Mesodermal cell (in vitro differentiated cells): ENCODE results near the gene KRT8. TPM values are rescaled to one million over a fixed set of nuclear protein-coding genes. Genes with fewer than 3 reads are reported as not detected.
"Not testable (repeated sequence)": the region's sequence is repeated elsewhere in the genome, so short reads cannot be mapped to it uniquely, and the experiment has no call there.

Experiments used
- H3K27ac ChIP-seq: 2 replicates; pipeline ENCODE4 v1.7.0; 2013; ENCODE audit warnings: mild to moderate bottlenecking, low read depth, low read length, moderate library complexity; ENCODE audit not compliant: severe bottlenecking
- H3K36me3 ChIP-seq: 2 replicates; pipeline ENCODE4 v1.7.1; 2013; ENCODE audit warnings: mild to moderate bottlenecking, low read length, moderate library complexity; ENCODE audit not compliant: control insufficient read depth, insufficient read depth
- H3K4me1 ChIP-seq: one replicate; pipeline ENCODE4 v1.7.1; 2013; ENCODE audit warnings: mild to moderate bottlenecking, low read length; ENCODE audit not compliant: insufficient read depth, control insufficient read depth, poor library complexity, severe bottlenecking
- H3K4me3 ChIP-seq: 2 replicates; pipeline ENCODE4 v1.7.0; 2013; ENCODE audit warnings: low read length, control low read depth, mild to moderate bottlenecking; ENCODE audit not compliant: insufficient read depth, poor library complexity, severe bottlenecking; ENCODE audit errors: extremely low read depth
- H3K9me3 ChIP-seq: 2 replicates; pipeline ENCODE4 v1.7.1; 2013; ENCODE audit warnings: mild to moderate bottlenecking, low read length, moderate library complexity; ENCODE audit not compliant: control insufficient read depth
- WGBS, 2 experiments: methylation state at CpG; one replicate each; pipeline ENCODE4 v1.1.5; 2013; ENCODE audit warnings: missing lambda C conversion rate in 2 of 2; ENCODE audit not compliant: insufficient coverage in 2 of 2; 5-methylcytosine and 5-hydroxymethylcytosine counted together
- polyA plus RNA-seq, 2 experiments: library from polyadenylated mRNA; stranded (reverse); fragments of 50-300 nt; gene quantifications; one replicate each; pipeline ENCODE4 v1.2.3, GENCODE V29; 2013

Gene KRT8
- 3,226 TPM for polyA plus RNA-seq (2013, experiment 1 of 2)
- 3,108 TPM for polyA plus RNA-seq (2013, experiment 2 of 2)

DNA sequence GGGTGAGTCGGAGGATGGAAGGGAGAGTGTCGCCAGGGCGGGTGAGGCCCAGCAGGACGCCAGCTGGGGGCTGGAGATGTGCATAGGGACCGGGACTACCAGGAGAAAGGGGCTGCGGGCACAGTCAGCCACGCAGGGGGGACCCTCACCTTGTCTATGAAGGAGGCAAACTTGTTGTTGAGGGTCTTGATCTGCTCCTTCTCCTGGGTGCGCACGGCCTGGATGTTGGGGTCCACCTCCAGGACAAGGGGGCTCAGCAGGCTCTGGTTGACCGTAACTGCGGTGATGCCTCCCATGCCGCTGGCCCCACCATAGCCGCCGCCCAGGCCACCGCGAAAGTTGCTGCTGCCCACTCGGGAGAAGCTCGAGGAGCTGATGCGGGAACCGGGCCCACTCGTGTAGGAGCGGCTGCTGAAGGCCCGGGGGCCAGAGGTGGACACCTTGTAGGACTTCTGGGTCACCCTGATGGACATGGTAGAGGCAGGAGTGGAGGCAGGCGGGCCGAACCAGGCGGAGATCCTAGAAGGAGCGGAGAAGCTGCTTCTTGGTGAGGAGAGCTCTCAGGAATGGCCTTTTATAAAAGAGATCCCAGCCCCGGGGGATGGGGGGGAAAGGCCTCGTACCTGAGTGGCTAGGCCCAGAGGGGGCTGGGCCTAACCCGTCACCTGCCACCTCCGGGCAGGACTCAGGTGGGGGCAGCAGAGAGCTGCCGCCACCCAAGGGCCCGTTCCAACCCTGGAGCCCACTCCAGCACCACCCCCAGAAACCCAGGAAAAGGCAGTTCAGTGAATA, at the start of gene KRT8:
Gene KRT8, minus strand, starts transcription at position 568 of the 792 bp plus-strand sequence. Its CDS starts 95 bp downstream, at position 473.
- not testable (repeated sequence) for H3K9me3 ChIP-seq
- 1% methylated on average over 25 to 26 of the region's 33 CpGs for WGBS, 2 experiments
- Histone ChIP-seq H3K36me3 (peaks cover 44% of the 10 kb centered on the region), H3K4me1 (peaks cover 54% of the 10 kb centered on the region), H3K27ac (peak within 1 kb of the TSS; percentile 94), H3K4me3 (peak within 1 kb of the TSS; percentile 91)

DNA sequence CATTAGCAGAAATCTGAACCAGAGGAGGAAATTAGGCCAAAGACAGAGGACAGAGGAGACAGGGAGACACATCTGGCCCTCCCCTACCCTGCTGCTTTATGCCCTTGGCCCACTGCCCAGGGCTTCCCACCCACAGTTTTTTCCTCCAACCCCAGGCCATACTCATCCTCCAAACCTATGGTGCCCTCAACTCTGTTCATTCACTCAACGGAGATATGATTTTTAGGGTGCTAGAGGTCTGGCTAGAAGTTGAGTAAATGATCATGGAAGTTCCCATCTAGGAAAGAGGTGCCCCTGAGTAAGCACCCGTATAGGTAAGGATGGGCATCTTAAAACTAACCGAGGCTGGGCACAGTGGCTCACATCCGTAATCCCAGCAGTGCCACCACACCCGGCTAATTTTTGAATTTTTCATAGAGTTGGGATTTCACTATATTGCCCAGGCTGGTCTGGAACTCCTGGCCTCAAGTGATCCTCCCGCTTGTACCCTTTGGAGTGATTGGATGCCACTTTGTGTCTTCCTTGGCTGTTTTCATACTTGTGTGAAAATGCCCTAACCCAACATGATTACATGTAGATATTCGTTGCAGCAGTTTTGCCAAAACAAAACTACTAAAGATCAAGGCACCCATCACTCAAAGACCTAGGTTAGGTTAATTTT, 48.4 kb upstream of the KRT8 start:
- H3K9me3 ChIP-seq = no peaks in the 10 kb centered on the region
- WGBS, 2 experiments = 88 to 91% methylated on average over 5 of the region's 7 CpGs
- peak overlapping the region; percentile 30 for H3K27ac ChIP-seq
- H3K36me3 ChIP-seq = peaks cover 38% of the 10 kb centered on the region
- H3K4me1 ChIP-seq = peaks cover 5% of the 10 kb centered on the region
- peak overlapping the region; percentile 66 for H3K4me3 ChIP-seq

DNA sequence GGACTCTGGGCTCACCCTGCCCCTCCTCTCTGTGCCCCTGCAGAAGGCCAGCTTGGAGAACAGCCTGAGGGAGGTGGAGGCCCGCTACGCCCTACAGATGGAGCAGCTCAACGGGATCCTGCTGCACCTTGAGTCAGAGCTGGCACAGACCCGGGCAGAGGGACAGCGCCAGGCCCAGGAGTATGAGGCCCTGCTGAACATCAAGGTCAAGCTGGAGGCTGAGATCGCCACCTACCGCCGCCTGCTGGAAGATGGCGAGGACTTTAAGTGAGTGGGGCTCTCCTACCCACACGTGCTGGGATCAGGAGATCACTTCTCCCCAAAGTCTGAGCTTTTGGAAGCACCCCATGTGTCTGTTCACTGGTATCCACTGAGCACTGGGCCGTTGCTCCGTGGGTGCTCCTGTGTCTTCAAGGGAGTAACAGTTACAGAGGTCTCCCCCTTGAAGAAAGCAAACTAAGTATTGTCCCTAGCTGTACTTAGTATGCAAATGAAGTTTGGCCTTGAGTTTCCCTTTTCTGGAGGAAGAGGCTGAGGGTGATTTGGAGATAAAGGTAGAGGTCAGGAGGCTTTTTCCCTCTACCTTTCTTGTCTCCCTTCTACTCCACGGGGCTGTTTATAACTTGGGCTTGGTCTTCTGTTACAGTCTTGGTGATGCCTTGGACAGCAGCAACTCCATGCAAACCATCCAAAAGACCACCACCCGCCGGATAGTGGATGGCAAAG, 47.4 kb upstream of the KRT8 start:
- Histone ChIP-seq H3K4me1 (peaks cover 15% of the 10 kb centered on the region), H3K4me3 (peak overlapping the region; percentile 66), H3K27ac (peak overlapping the region; percentile 67), H3K36me3 (peaks cover 42% of the 10 kb centered on the region), H3K9me3 (no peaks in the 10 kb centered on the region)
- WGBS, 2 experiments = 86 to 88% methylated on average over 14 to 15 of the region's 15 CpGs

DNA sequence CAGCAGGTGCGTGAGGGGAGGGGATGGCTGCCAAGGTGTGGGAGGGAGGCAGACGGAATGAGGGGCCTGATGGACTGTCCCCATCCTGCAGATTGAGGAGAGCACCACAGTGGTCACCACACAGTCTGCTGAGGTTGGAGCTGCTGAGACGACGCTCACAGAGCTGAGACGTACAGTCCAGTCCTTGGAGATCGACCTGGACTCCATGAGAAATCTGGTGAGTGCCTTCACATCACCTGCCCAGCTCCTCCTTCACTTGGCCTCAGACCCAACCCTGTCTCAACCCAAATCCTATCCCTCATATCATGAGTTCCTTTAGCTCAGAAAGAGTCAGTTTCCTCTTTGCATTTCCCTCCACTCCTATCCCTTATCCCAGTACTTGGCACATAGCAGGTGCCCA, 46.8 kb upstream of the KRT8 start:
- 89 to 96% methylated on average over 6 of the region's 6 CpGs for WGBS, 2 experiments
- Histone ChIP-seq H3K27ac (peak overlapping the region; percentile 67), H3K4me3 (peak overlapping the region; percentile 66), H3K4me1 (peaks cover 21% of the 10 kb centered on the region), H3K9me3 (no peaks in the 10 kb centered on the region), H3K36me3 (peaks cover 42% of the 10 kb centered on the region)

DNA sequence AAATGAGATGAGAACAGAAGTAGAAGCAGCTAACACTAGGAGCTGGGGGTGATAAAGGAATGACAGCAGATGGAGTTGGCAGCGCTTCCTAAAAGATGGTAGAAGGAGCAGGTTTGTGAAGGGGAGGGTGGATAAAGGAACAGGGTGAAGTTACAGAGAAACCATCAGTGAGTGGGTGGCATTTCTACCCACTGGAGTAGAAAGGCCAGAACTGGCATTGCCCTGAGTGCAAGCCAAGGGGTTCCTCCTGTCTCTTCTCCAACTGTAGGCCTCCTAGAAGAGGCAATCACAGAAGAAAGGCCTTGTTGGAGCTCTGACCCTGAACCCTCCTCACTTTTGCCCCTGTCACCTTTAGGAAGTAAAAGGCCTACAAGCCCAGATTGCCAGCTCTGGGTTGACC, 46.2 kb upstream of the KRT8 start:
- H3K9me3 ChIP-seq = no peaks in the 10 kb centered on the region

DNA sequence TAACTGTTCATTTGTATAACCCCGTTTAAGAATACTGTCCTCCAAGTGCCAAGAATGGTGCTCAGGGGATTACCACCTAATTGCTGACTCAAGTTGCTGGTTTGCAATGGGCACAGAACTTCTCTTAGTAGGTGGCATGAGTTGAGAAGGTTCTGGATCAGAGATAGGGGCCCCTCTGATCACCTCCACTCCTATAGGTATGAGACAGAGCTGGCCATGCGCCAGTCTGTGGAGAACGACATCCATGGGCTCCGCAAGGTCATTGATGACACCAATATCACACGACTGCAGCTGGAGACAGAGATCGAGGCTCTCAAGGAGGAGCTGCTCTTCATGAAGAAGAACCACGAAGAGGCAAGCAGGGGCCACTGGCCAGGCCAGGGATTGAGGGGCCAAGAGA, 45.7 kb upstream of the KRT8 start:
- peak overlapping the region; percentile 75 for H3K27ac ChIP-seq
- H3K36me3 ChIP-seq = peaks cover 42% of the 10 kb centered on the region
- peaks cover 29% of the 10 kb centered on the region for H3K4me1 ChIP-seq
- 83 to 91% methylated on average over 5 to 6 of the region's 7 CpGs for WGBS, 2 experiments
- H3K9me3 ChIP-seq = no peaks in the 10 kb centered on the region
- H3K4me3 ChIP-seq = peak overlapping the region; percentile 66

More for the DNA sequence above, 46.2 kb upstream of the KRT8 start:
- H3K27ac ChIP-seq = peak overlapping the region; percentile 75
- 83% methylated on average over 1 of the region's 1 CpG; no CpG with 5 or more reads in 1 of the 2 experiments for WGBS, 2 experiments
- H3K36me3 ChIP-seq = peaks cover 42% of the 10 kb centered on the region
- peak overlapping the region; percentile 66 for H3K4me3 ChIP-seq
- H3K4me1 ChIP-seq = peaks cover 26% of the 10 kb centered on the region

DNA sequence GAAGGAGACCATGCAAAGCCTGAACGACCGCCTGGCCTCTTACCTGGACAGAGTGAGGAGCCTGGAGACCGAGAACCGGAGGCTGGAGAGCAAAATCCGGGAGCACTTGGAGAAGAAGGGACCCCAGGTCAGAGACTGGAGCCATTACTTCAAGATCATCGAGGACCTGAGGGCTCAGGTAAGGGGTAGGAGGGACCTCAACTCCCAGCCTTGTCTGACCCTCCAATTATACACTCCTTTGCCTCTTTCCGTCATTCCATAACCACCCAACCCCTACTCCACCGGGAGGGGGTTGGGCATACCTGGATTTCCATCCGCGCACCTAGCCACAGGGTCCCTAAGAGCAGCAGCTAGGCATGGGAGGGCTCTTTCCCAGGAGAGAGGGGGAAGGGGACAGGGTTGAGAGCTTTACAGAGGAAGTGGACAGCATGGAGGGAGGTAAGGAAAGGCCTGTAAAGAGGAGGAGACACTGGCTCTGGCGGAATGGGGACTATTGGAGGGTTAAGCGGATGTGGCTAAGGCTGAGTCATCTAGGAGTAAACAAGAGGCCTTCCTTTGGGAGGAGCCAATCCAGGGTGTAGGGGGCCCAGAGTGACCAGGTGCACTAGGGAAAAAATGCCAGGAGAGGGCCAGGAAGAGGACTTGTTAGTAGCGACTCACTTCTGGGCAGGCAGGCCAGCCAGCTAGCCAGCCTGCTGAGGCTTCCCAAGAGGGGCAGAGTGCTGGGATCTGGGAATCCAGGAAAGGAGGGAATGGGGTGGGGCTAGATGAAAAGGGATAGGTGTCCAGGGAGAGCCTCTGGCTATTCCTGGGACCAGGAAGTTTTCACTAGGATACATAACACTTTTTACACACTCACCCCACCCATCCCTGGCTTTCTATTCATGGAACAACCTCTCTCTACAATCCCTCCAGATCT, 44.8 kb upstream of the KRT8 start:
- WGBS, 2 experiments = 2 to 3% methylated on average over 8 to 11 of the region's 13 CpGs
- peak overlapping the region; percentile 66 for H3K4me3 ChIP-seq

DNA sequence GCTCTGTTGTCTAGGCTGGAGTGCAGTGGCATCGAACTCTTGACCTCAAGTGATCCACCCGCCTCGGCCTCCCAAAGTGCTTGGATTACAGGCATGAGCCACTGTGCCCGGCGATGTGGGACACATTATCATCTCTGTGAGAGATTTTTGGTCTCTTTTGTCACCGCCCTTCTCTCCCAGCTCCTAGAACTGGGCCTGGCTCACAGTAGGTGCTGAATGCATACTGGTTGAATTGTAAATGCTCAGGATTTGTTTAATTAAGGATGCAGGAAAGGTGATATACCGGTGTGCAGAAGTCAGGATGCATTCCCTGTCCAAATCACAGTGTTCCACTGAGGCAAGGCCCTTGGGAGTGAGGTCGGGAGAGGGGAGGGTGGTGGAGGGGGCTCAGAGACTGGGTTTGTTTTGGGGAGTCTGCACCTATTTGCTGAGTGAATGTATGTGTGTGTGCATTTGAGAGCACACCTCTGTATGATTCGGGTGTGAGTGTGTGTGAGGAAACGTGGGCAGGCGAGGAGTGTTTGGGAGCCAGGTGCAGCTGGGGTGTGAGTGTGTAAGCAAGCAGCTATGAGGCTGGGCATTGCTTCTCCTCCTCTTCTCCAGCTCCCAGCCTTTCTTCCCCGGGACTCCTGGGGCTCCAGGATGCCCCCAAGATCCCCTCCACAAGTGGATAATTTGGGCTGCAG, 43.0 kb upstream of the KRT8 start:
- H3K27ac ChIP-seq = peak overlapping the region; percentile 99
- H3K9me3 ChIP-seq = no peaks in the 10 kb centered on the region
- WGBS, 2 experiments = 20 to 44% methylated on average over 4 to 11 of the region's 12 CpGs
- peaks cover 36% of the 10 kb centered on the region for H3K36me3 ChIP-seq
- peak overlapping the region; percentile 66 for H3K4me3 ChIP-seq
- peaks cover 54% of the 10 kb centered on the region for H3K4me1 ChIP-seq

More for the DNA sequence above, 44.8 kb upstream of the KRT8 start:
- Histone ChIP-seq H3K4me1 (peaks cover 36% of the 10 kb centered on the region), H3K36me3 (peaks cover 42% of the 10 kb centered on the region), H3K27ac (peak overlapping the region; percentile 75), H3K9me3 (no peaks in the 10 kb centered on the region)

DNA sequence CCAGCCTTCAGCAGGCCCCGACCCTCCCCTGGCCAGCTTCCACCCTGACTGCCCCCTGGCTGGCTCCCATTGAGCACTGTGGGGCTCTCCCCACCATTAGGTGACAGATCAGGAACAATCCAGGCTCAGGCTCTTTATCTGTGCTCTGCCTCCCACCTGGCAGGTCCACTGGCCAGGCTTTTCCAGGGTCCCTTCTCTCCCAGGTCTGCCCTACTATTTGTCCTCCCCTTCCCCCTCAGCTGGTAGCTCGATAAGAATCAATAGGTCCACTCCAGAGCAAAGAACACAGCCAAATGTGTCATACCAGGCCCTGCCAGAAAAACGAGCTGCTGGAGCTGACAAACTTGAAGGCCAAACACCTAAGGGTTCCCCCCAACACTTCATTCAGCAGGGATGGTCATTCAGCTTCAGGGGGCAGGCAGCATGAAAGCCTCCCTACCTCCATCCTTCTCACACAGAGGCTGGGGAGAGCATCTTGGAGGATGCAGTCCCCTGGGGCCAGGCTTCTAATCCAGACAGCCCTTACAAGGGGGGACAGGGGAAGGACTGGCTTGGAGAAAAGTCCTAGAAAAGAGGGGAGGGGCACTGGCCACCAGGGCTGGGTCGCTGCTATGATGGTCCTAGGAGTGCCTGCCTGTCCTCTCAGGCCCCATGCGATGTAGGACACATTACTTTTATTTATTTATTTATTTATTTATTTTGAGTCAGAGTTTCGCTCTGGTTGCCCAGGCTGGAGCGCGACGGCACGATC, 42.1 kb upstream of the KRT8 start:
- Histone ChIP-seq H3K4me1 (peaks cover 55% of the 10 kb centered on the region), H3K4me3 (peak overlapping the region; percentile 66), H3K36me3 (peaks cover 27% of the 10 kb centered on the region), H3K27ac (peak overlapping the region; percentile 99), H3K9me3 (no peaks in the 10 kb centered on the region)
- WGBS, 2 experiments = 14 to 59% methylated on average over 3 to 8 of the region's 10 CpGs
